Mucosa of gallbladder (tissue), 1 donor: Measurements from ENCODE around the gene DCST1. TPM values are rescaled to one million over a fixed set of nuclear protein-coding genes. Genes with fewer than 3 reads are reported as not detected.

Source experiments
- DNase-seq: peaks from one replicate; pipeline ENCODE4 v3.0.0-alpha.2; 2020; ENCODE audit warnings: low spot score
- total RNA-seq: library from RNA; stranded (reverse); gene quantifications from one replicate; pipeline ENCODE4 v1.2.1, GENCODE V29; 2021
- donor health status: DM: no; HTN: no; CAD: no.

DCST1 gene
- total RNA-seq, 1 donor from 2014 or later: not detected

GRCh38 chr1:155051777-155052398 is 18.3 kb downstream of the DCST1 start:
- peak; percentile 29 for DNase-seq

- DNase-seq: no peak
These were observed 19.1 kb downstream of the DCST1 start for GRCh38 chr1:155052439-155053395.

- DNase-seq: no peak
These were observed 20.0 kb downstream of the DCST1 start for GRCh38 chr1:155053531-155054105.

GRCh38 chr1:155057104-155057503 is 23.5 kb downstream of the DCST1 start:
- no peak for DNase-seq

GRCh38 chr1:155057788-155058211 is 24.2 kb downstream of the DCST1 start:
- no peak for DNase-seq

- DNase-seq: no peak
These were observed 27.1 kb downstream of the DCST1 start for GRCh38 chr1:155060736-155061135.

- peak; percentile 87 for DNase-seq
These were observed 27.9 kb downstream of the DCST1 start for GRCh38 chr1:155061381-155062150.

GRCh38 chr1:155062151-155062686 is 28.6 kb downstream of the DCST1 start:
- DNase-seq: no peak

- no peak for DNase-seq
These were observed 29.2 kb downstream of the DCST1 start for GRCh38 chr1:155062702-155063411.

GRCh38 chr1:155063550-155064110 is 30.0 kb downstream of the DCST1 start, which contains the start of gene EFNA4:
Gene EFNA4 (plus strand): TSS chr1:155063740. CDS start chr1:155063824, 84 bp downstream.
- DNase-seq: peak; percentile 88

- DNase-seq: no peak
These were observed 30.6 kb downstream of the DCST1 start for GRCh38 chr1:155064111-155064831.

GRCh38 chr1:155064832-155065429 is 31.3 kb downstream of the DCST1 start:
- no peak for DNase-seq

GRCh38 chr1:155066777-155067176 is 33.2 kb downstream of the DCST1 start:
- DNase-seq: no peak

GRCh38 chr1:155068599-155068998 is 35.0 kb downstream of the DCST1 start:
- DNase-seq: no peak

GRCh38 chr1:155069551-155070157 is 36.0 kb downstream of the DCST1 start:
- no peak for DNase-seq

GRCh38 chr1:155070158-155070621 is 36.6 kb downstream of the DCST1 start:
- no peak for DNase-seq

GRCh38 chr1:155070721-155071569 is 37.3 kb downstream of the DCST1 start:
- DNase-seq: peak; percentile 64

GRCh38 chr1:155071701-155072100 is 38.1 kb downstream of the DCST1 start:
- DNase-seq: no peak
